Measurements from ENCODE around the gene SPAST.
A peak's percentile ranks its signal among the peaks of the same experiment; 100 is the strongest.
"Not testable (repeated sequence)": the region's sequence is repeated elsewhere in the genome, so short reads cannot be mapped to it uniquely, and the experiment has no call there.

Gene SPAST

GRCh38 chr2:32129086-32129485, 65.7 kb downstream of the SPAST start:
- no peak for DNase-seq

GRCh38 chr2:32135409-32135808, 72.1 kb downstream of the SPAST start:
- DNase-seq = peak; percentile 60

GRCh38 chr2:32136097-32136496, 72.7 kb downstream of the SPAST start:
- no peak for DNase-seq

GRCh38 chr2:32151544-32151943, 88.2 kb downstream of the SPAST start:
- DNase-seq = not testable (repeated sequence)

GRCh38 chr2:32159678-32160077, 96.3 kb downstream of the SPAST start:
- DNase-seq = no peak

- DNase-seq = no peak
Measured at GRCh38 chr2:32161296-32161695, 97.9 kb downstream of the SPAST start.

- DNase-seq = peak; percentile 12
Measured at GRCh38 chr2:32164254-32164653, 100.9 kb downstream of the SPAST start.

GRCh38 chr2:32165027-32165347, 101.6 kb downstream of the SPAST start:
- not testable (repeated sequence) for DNase-seq

GRCh38 chr2:32166115-32166574, 102.8 kb downstream of the SPAST start:
- DNase-seq = no peak

GRCh38 chr2:32168513-32168912, 105.2 kb downstream of the SPAST start:
- no peak for DNase-seq

GRCh38 chr2:32172870-32173269, 109.5 kb downstream of the SPAST start:
- DNase-seq = peak; percentile 26

- no peak for DNase-seq
Measured at GRCh38 chr2:32182667-32183066, 119.3 kb downstream of the SPAST start.

- DNase-seq = no peak
Measured at GRCh38 chr2:32189011-32189410, 125.7 kb downstream of the SPAST start.

GRCh38 chr2:32192418-32192817, 129.1 kb downstream of the SPAST start:
- DNase-seq = no peak

- DNase-seq = no peak
Measured at GRCh38 chr2:32200814-32201213, 137.5 kb downstream of the SPAST start.

GRCh38 chr2:32203428-32203827, 140.1 kb downstream of the SPAST start:
- not testable (repeated sequence) for DNase-seq

Measured in MV-4-11 (cell line).